Measurements from ENCODE around the gene KLRD1. TPM values are rescaled to one million over a fixed set of nuclear protein-coding genes. Genes with fewer than 3 reads are reported as not detected.

KLRD1 gene
- total and polyA plus RNA-seq, 7 donors, result 0.03 to 1.1 (median 0.30) TPM

- intact Hi-C loops (cut with DNase I), result no loop called here
- Histone ChIP-seq H3K27me3 (ENCODE audit: insufficient read depth in 3 of 3, low read length in 2 of 3) (no peaks in the 10 kb centered on the region), H3K4me3 (no peak overlapping the region), H3K9me3 (peaks cover 5% of the 10 kb centered on the region), H3K4me1 (no peaks in the 10 kb centered on the region), H3K36me3 (ENCODE audit: insufficient read depth in 1 of 2, low read depth in 1 of 2) (no peaks in the 10 kb centered on the region), H3K27ac (no peak overlapping the region)
- no peak for ATAC-seq
- DNase-seq, result no peak
- TF ChIP-seq CTCF (IDR thresholded peaks at IDR 0.05), result no peak
- 60 to 65% (median 61%) methylated on average over 4 of the region's 4 CpGs for WGBS, 3 donors
Observed at GRCh38 chr12:10354071-10354470, 46.4 kb downstream of the KLRD1 start.

GRCh38 chr12:10354502-10354901 lies 46.8 kb downstream of the KLRD1 start:
- Histone ChIP-seq H3K27me3 (ENCODE audit: insufficient read depth in 3 of 3, low read length in 2 of 3) (no peaks in the 10 kb centered on the region), H3K27ac (no peak overlapping the region), H3K4me3 (no peak overlapping the region), H3K9me3 (peaks cover 5% of the 10 kb centered on the region), H3K4me1 (no peaks in the 10 kb centered on the region), H3K36me3 (ENCODE audit: insufficient read depth in 1 of 2, low read depth in 1 of 2) (no peaks in the 10 kb centered on the region)
- no peak for ATAC-seq
- no peak for DNase-seq
- TF ChIP-seq CTCF (IDR thresholded peaks at IDR 0.05), result no peak
- 50 to 64% (median 57%) methylated on average over 2 of the region's 2 CpGs for WGBS, 3 donors
- intact Hi-C loops (cut with DNase I), result no loop called here

- DNase-seq, result no peak
- no peak for TF ChIP-seq CTCF (IDR thresholded peaks at IDR 0.05)
- H3K27me3 ChIP-seq (ENCODE audit: insufficient read depth in 3 of 3, low read length in 2 of 3), result no peaks in the 10 kb centered on the region
- no peaks in the 10 kb centered on the region for H3K36me3 ChIP-seq (ENCODE audit: insufficient read depth in 1 of 2, low read depth in 1 of 2)
- H3K9me3 ChIP-seq, result no peaks in the 10 kb centered on the region
- H3K27ac ChIP-seq, result no peak overlapping the region
- intact Hi-C loops (cut with DNase I), result no loop called here
- H3K4me3 ChIP-seq, result no peak overlapping the region
- WGBS, 3 donors, result 58 to 75% (median 60%) methylated on average over 5 of the region's 5 CpGs
- peaks cover 10% of the 10 kb centered on the region for H3K4me1 ChIP-seq
- ATAC-seq, result no peak
Observed at GRCh38 chr12:10358131-10358530, 50.5 kb downstream of the KLRD1 start.

GRCh38 chr12:10358969-10359368 lies 51.3 kb downstream of the KLRD1 start:
- TF ChIP-seq CTCF (IDR thresholded peaks at IDR 0.05), result no peak
- no peaks in the 10 kb centered on the region for H3K27me3 ChIP-seq (ENCODE audit: insufficient read depth in 3 of 3, low read length in 2 of 3)
- WGBS, 3 donors, result 41 to 97% (median 92%) methylated on average over 1 of the region's 1 CpG
- H3K4me1 ChIP-seq, result peaks cover 15% of the 10 kb centered on the region
- H3K4me3 ChIP-seq, result no peak overlapping the region
- intact Hi-C loops (cut with DNase I), result no loop called here
- no peaks in the 10 kb centered on the region for H3K9me3 ChIP-seq
- no peak for DNase-seq
- H3K36me3 ChIP-seq (ENCODE audit: insufficient read depth in 1 of 2, low read depth in 1 of 2), result no peaks in the 10 kb centered on the region
- no peak for ATAC-seq
- H3K27ac ChIP-seq, result no peak overlapping the region

- H3K27ac ChIP-seq, result no peak overlapping the region
- H3K27me3 ChIP-seq (ENCODE audit: insufficient read depth in 3 of 3, low read length in 2 of 3), result no peaks in the 10 kb centered on the region
- 50 to 78% (median 59%) methylated on average over 4 of the region's 4 CpGs for WGBS, 3 donors
- H3K4me3 ChIP-seq, result peak overlapping the region; percentile 38
- no peak for TF ChIP-seq CTCF (IDR thresholded peaks at IDR 0.05)
- peaks cover 15% of the 10 kb centered on the region for H3K4me1 ChIP-seq
- ATAC-seq (no peak), DNase-seq (no peak)
- no peaks in the 10 kb centered on the region for H3K9me3 ChIP-seq
- intact Hi-C loops (cut with DNase I), result loop anchor here in 1 of 2 donors (10.0 kb wide), 2 partner anchors 136 to 1666 kb away; partner anchors contain the start of gene RIMKLB
- H3K36me3 ChIP-seq (ENCODE audit: insufficient read depth in 1 of 2, low read depth in 1 of 2), result no peaks in the 10 kb centered on the region
Observed at GRCh38 chr12:10361084-10361483, 53.4 kb downstream of the KLRD1 start.

Data from psoas muscle (tissue), 8 donors.